TTC549 (cell line): ENCODE results near the gene SRSF1.
"Not testable (repeated sequence)": the region's sequence is repeated elsewhere in the genome, so short reads cannot be mapped to it uniquely, and the experiment has no call there.

Experiments
- FAIRE-seq: peaks from 2 replicates; lab custom pipeline; 2012; peaks lifted over from hg19 to GRCh38; lab: Jason Lieb, UNC

The SRSF1 gene

GRCh38 chr17:58006924-58007780 lies at the start of gene SRSF1:
Gene SRSF1 (minus strand): TSS chr17:58007246. CDS start chr17:58007137, 109 bp downstream.
- peak; percentile 43 for FAIRE-seq

GRCh38 chr17:58056476-58056875 lies 49.4 kb upstream of the SRSF1 start:
- no peak for FAIRE-seq

GRCh38 chr17:58054641-58055040 lies 47.6 kb upstream of the SRSF1 start:
- FAIRE-seq: no peak

- FAIRE-seq: no peak
Observed at GRCh38 chr17:58052945-58053715, 46.1 kb upstream of the SRSF1 start.

- FAIRE-seq: no peak
Observed at GRCh38 chr17:58052407-58052806, 45.4 kb upstream of the SRSF1 start.

GRCh38 chr17:58051468-58051867 lies 44.4 kb upstream of the SRSF1 start:
- no peak for FAIRE-seq

GRCh38 chr17:58050966-58051365 lies 43.9 kb upstream of the SRSF1 start:
- no peak for FAIRE-seq

- FAIRE-seq: no peak
Observed at GRCh38 chr17:58049533-58049932, 42.5 kb upstream of the SRSF1 start.

GRCh38 chr17:58047376-58048150 lies 40.5 kb upstream of the SRSF1 start:
- FAIRE-seq: no peak

- FAIRE-seq: no peak
Observed at GRCh38 chr17:58046239-58047094, 39.4 kb upstream of the SRSF1 start.

GRCh38 chr17:58044256-58044655 lies 37.2 kb upstream of the SRSF1 start:
- FAIRE-seq: not testable (repeated sequence)

GRCh38 chr17:58043221-58044181 lies 36.5 kb upstream of the SRSF1 start:
- FAIRE-seq: no peak

- FAIRE-seq: no peak
Observed at GRCh38 chr17:58041161-58041560, 34.1 kb upstream of the SRSF1 start.

- FAIRE-seq: no peak
Observed at GRCh38 chr17:58040386-58040785, 33.3 kb upstream of the SRSF1 start.

- FAIRE-seq: no peak
Observed at GRCh38 chr17:58039975-58040374, 32.9 kb upstream of the SRSF1 start.

GRCh38 chr17:58032691-58033415 lies 25.8 kb upstream of the SRSF1 start:
- no peak for FAIRE-seq

GRCh38 chr17:58028578-58028977 lies 21.5 kb upstream of the SRSF1 start:
- FAIRE-seq: no peak

GRCh38 chr17:58020401-58020800 lies 13.4 kb upstream of the SRSF1 start:
- FAIRE-seq: no peak

- FAIRE-seq: no peak
Observed at GRCh38 chr17:58019521-58019920, 12.5 kb upstream of the SRSF1 start.

- FAIRE-seq: no peak
Observed at GRCh38 chr17:58019039-58019438, 12.0 kb upstream of the SRSF1 start.
